GM12878 (cell line): ENCODE data around the gene LHFPL2. TPM values are rescaled to one million over a fixed set of nuclear protein-coding genes. Genes with fewer than 3 reads are reported as not detected.

ENCODE experiments used
- ATAC-seq: fragments of 200-7000 bp; cut with Tn5 transposase; 3 replicates; pipeline ENCODE4 v1.9.1; 2020; ENCODE audit warnings: mild to moderate bottlenecking, moderate library complexity
- BruUV-seq: library from RNA; stranded (reverse); fragments of 400-500 nt; replicated peaks from 2 replicates; lab custom pipeline; 2021; lab: Mats Ljungman, UMichigan
- CTCF ChIA-PET: fragments of 300-600 bp; sonication (Branson Sonifier 250); formaldehyde crosslinking; extraction: SDS; loops from one replicate; lab custom pipeline; 2021; ENCODE audit warnings: inconsistent platforms; lab: Yijun Ruan, JAX
- POLR2A ChIA-PET: fragments of 350-600 bp; formaldehyde crosslinking; extraction: SDS; loops from one replicate; lab custom pipeline; 2021; ENCODE audit warnings: inconsistent platforms; lab: Charles Lee
- RAD21 ChIA-PET: fragments of 300-600 bp; sonication (Branson Sonifier 250); formaldehyde crosslinking; loops from one replicate; lab custom pipeline; 2023; ENCODE audit warnings: antibody characterized with exemption; ENCODE audit not compliant: unreplicated experiment; lab: Charles Lee
- SMC1A ChIA-PET: fragments of 300-600 bp; sonication (Branson Sonifier 250); formaldehyde crosslinking; loops from one replicate; lab custom pipeline; 2023; ENCODE audit not compliant: unreplicated experiment, uncharacterized antibody; lab: Charles Lee
- DNase-seq: peaks from one replicate; pipeline ENCODE4 v3.0.0-alpha.2; 2011; ENCODE audit warnings: low read depth, low spot score
- FAIRE-seq: peaks from 3 replicates; lab custom pipeline; 2011; peaks lifted over from hg19 to GRCh38; lab: Jason Lieb, UNC
- H2AFZ ChIP-seq: 2 replicates; pipeline ENCODE4 v1.6.0; 2011; ENCODE audit warnings: low read depth, low read length, control low read depth; ENCODE audit not compliant: control insufficient read depth
- H3K27ac ChIP-seq: 2 replicates; pipeline ENCODE4 v1.5.1; 2011; ENCODE audit warnings: control low read depth; ENCODE audit not compliant: control insufficient read depth, insufficient read depth
- H3K27me3 ChIP-seq, 2 experiments: replicated peaks in 1 of 2; 2 replicates each; pipeline versions ENCODE4 v1.6.0 to v1.6.1; 2011; ENCODE audit warnings: low read length in 1 of 2; ENCODE audit not compliant: control insufficient read depth in 2 of 2, insufficient read depth in 2 of 2
- H3K36me3 ChIP-seq, 2 experiments: 2 replicates each; pipeline ENCODE4 v1.5.1; 2011; ENCODE audit warnings: low read length in 1 of 2; ENCODE audit not compliant: control insufficient read depth in 2 of 2, insufficient read depth in 2 of 2
- H3K4me1 ChIP-seq: 2 replicates; pipeline ENCODE4 v1.6.1; 2011; ENCODE audit warnings: mild to moderate bottlenecking, low read length, moderate library complexity, mixed read lengths; ENCODE audit not compliant: control insufficient read depth, insufficient read depth
- H3K4me2 ChIP-seq: 2 replicates; pipeline ENCODE4 v1.6.0; 2011; ENCODE audit warnings: control low read depth; ENCODE audit not compliant: control insufficient read depth, insufficient read depth
- H3K4me3 ChIP-seq: fragments of 200-600 bp; sonication (generic); 2 replicates; pipeline ENCODE4 v1.5.1; 2016
- H3K79me2 ChIP-seq: 2 replicates; pipeline ENCODE4 v1.6.0; 2011; ENCODE audit warnings: low read length; ENCODE audit not compliant: control insufficient read depth, insufficient read depth
- H3K9ac ChIP-seq: 2 replicates; pipeline ENCODE4 v1.8.0; 2011; ENCODE audit warnings: low read length, control low read depth, mixed read lengths; ENCODE audit not compliant: control insufficient read depth, insufficient read depth
- H3K9me3 ChIP-seq: replicated peaks from 3 replicates; pipeline ENCODE4 v1.5.1; 2011; ENCODE audit warnings: mild to moderate bottlenecking, low read length; ENCODE audit not compliant: control insufficient read depth, insufficient read depth
- H4K20me1 ChIP-seq: 2 replicates; pipeline ENCODE4 v1.6.0; 2011; ENCODE audit not compliant: control insufficient read depth, insufficient read depth
- CHD4 ChIP-seq: fragments of 200-600 bp; sonication (generic); IDR thresholded peaks from 2 replicates; pipeline ENCODE4 v1.6.1; 2016; ENCODE audit warnings: mild to moderate bottlenecking
- EED ChIP-seq: sonication (generic); IDR thresholded peaks from 2 replicates; pipeline ENCODE4 v1.6.1; 2016; ENCODE audit warnings: antibody characterized with exemption, low read depth
- FOS ChIP-seq: IDR thresholded peaks from 3 replicates; pipeline ENCODE4 v1.6.1; 2011; ENCODE audit warnings: borderline replicate concordance; ENCODE audit not compliant: insufficient read length; ENCODE audit errors: extremely low read depth
- IKZF2 ChIP-seq, 2 experiments: fragments of 450-650 bp; IDR thresholded peaks; 2 replicates each; pipeline ENCODE4 v1.6.1; 2017; ENCODE audit warnings: mild to moderate bottlenecking in 2 of 2, moderate library complexity in 2 of 2
- JUNB ChIP-seq: IDR thresholded peaks from 2 replicates; pipeline ENCODE4 v1.6.1; 2016; ENCODE audit warnings: antibody characterized with exemption, mild to moderate bottlenecking
- JUND ChIP-seq: IDR thresholded peaks from 2 replicates; pipeline ENCODE4 v1.6.1; 2012; ENCODE audit warnings: low read depth, mild to moderate bottlenecking, low read length, improper control_type of control experiment, moderate library complexity
- MTA2 ChIP-seq: fragments of 450-650 bp; IDR thresholded peaks from 2 replicates; pipeline ENCODE4 v1.6.1; 2016; ENCODE audit warnings: low read depth, mild to moderate bottlenecking, moderate library complexity
- MXI1 ChIP-seq: fragments of 150-350 bp; IDR thresholded peaks from 2 replicates; pipeline ENCODE4 v1.6.1; 2011; ENCODE audit warnings: low read depth, mild to moderate bottlenecking, inconsistent platforms, low read length, improper control_type of control experiment
- POLR2A ChIP-seq: IDR thresholded peaks from 2 replicates; pipeline ENCODE4 v1.6.1; 2011; ENCODE audit warnings: low read depth, mild to moderate bottlenecking, low read length
- RFX5 ChIP-seq: IDR thresholded peaks from 2 replicates; pipeline ENCODE4 v1.6.1; 2011; ENCODE audit warnings: low read depth, low read length, improper control_type of control experiment
- RUNX3 ChIP-seq: IDR thresholded peaks from 2 replicates; pipeline ENCODE4 v1.6.1; 2012; ENCODE audit warnings: low read length, inconsistent platforms
- SMAD1 ChIP-seq: fragments of 450-650 bp; IDR thresholded peaks from 2 replicates; pipeline ENCODE4 v1.6.1; 2018; ENCODE audit warnings: mild to moderate bottlenecking, low read depth; ENCODE audit not compliant: partially characterized antibody
- SPI1 ChIP-seq: IDR thresholded peaks from 2 replicates; pipeline ENCODE4 v1.6.1; 2011; ENCODE audit warnings: low read depth, mild to moderate bottlenecking, low read length, moderate library complexity, borderline replicate concordance; ENCODE audit not compliant: insufficient read depth
- SREBF2 ChIP-seq: IDR thresholded peaks from 2 replicates; pipeline ENCODE4 v1.6.1; 2012; ENCODE audit warnings: mild to moderate bottlenecking, low read length
- TARDBP ChIP-seq: IDR thresholded peaks from 2 replicates; pipeline ENCODE4 v1.6.1; 2016; ENCODE audit warnings: borderline replicate concordance
- TBL1XR1 ChIP-seq: IDR thresholded peaks from 2 replicates; pipeline ENCODE4 v1.6.1; 2012; ENCODE audit warnings: low read depth, low read length, improper control_type of control experiment
- WGBS: methylation state at CpG from one replicate; pipeline ENCODE4 v1.1.6; 2016; ENCODE audit warnings: low lambda C conversion rate; ENCODE audit not compliant: insufficient replicate concordance, insufficient coverage; ENCODE audit errors: missing lambda C conversion rate; 5-methylcytosine and 5-hydroxymethylcytosine counted together
- in situ Hi-C: fragments of 300-500 bp; cut with MboI; formaldehyde crosslinking; loops from 9 replicates; pipeline ENCODE4 v1.14.3; 2018; ENCODE audit warnings: mixed read lengths
- intact Hi-C: fragments of 100-400 bp; cut with micrococcal nuclease; formaldehyde crosslinking; loops from one replicate; pipeline ENCODE4 v1.14.2; 2022; ENCODE audit not compliant: unreplicated experiment
- polyA plus RNA-seq, 11 experiments: library from polyadenylated mRNA; depleted of rRNA in 4 of 11; unstranded in 6 of 11; stranded (reverse) in 5 of 11; fragments of >200 nt; fragmentation: Nextera tagmentation in 4 of 11; fragmentation: Illumina TruSeq in 1 of 11; extraction: Ambion mirVana in 4 of 11; extraction: Trizol in 1 of 11; gene quantifications; 1 replicate in 1 of 11; 2 replicates in 10 of 11; pipeline versions ENCODE4 v1.2.1 to v1.2.3, GENCODE V29; 2011 to 2016; ENCODE audit warnings: inconsistent platforms in 2 of 11, missing spikeins in 2 of 11, low read depth in 1 of 11
- total RNA-seq, 4 experiments: library from RNA; depleted of rRNA in 3 of 4; stranded (reverse); fragments of >200 nt in 3 of 4; fragmentation: Illumina TruSeq in 1 of 4; extraction: Trizol in 1 of 4; gene quantifications; 2 replicates each; pipeline versions ENCODE4 v1.2.1 to v1.2.3, GENCODE V29; 2013 to 2021
- TF ChIP-seq, protein P1 (sequence below), 3 experiments: IDR thresholded peaks in 2 of 3; conservative IDR thresholded peaks in 1 of 3; 2 replicates each; pipeline ENCODE4 v1.5.1; 2011; ENCODE audit warnings: low read depth in 3 of 3, low read length in 3 of 3, mild to moderate bottlenecking in 3 of 3, control low read depth in 2 of 3, moderate library complexity in 2 of 3, inconsistent platforms in 1 of 3, mixed read lengths in 1 of 3; ENCODE audit not compliant: control insufficient read depth in 2 of 3, insufficient read depth in 1 of 3; ENCODE audit errors: extremely low read depth in 1 of 3
- TF ChIP-seq, protein P2 (sequence below): fragments of 150-350 bp; IDR thresholded peaks from 2 replicates; pipeline ENCODE4 v1.6.1; 2014; ENCODE audit warnings: mild to moderate bottlenecking, low read depth, low read length

LHFPL2 gene
- total and polyA plus RNA-seq, 10 of the 15 experiments (the other 5 are each of a cell fraction or from before 2014, with no cell fraction given) = 4.1 to 21.8 (median 12.5) TPM

- no peaks in the 10 kb centered on the region for H3K27me3 ChIP-seq
- no peak overlapping the region for H2AFZ ChIP-seq
- ChIA-PET RAD21 (interaction anchor here (1.0 to 1.5 kb wide), 3 partner anchors 68 to 237 kb away, joined by 3 to 5 read pairs (median 3); no protein-coding TSS in a partner anchor), SMC1A (interaction anchor here (0.9 to 1.9 kb wide), 7 partner anchors 11 to 111 kb away, joined by 3 to 6 read pairs (median 4); no protein-coding TSS in a partner anchor), POLR2A (no interaction called here), CTCF (interaction anchor here (1.1 kb wide), 1 partner anchor 178 kb away, joined by 3 read pairs; no protein-coding TSS in a partner anchor)
- no peaks in the 10 kb centered on the region for H3K9me3 ChIP-seq
- no peak for DNase-seq
- intact Hi-C loops = loop anchor here (2.0 to 10.0 kb wide), 3 partner anchors 77 to 325 kb away; no protein-coding TSS in a partner anchor
- H4K20me1 ChIP-seq = no peaks in the 10 kb centered on the region
- 89% methylated on average over 10 of the region's 10 CpGs for WGBS
- BruUV-seq = no TSS peak
- no peak overlapping the region for H3K9ac ChIP-seq
- no peaks in the 10 kb centered on the region for H3K36me3 ChIP-seq
- FAIRE-seq = no peak
- no peak overlapping the region for H3K27ac ChIP-seq
- H3K4me3 ChIP-seq = no peak overlapping the region
- H3K4me2 ChIP-seq = no peak overlapping the region
- peaks cover 12% of the 10 kb centered on the region for H3K4me1 ChIP-seq
- H3K79me2 ChIP-seq = peaks cover 27% of the 10 kb centered on the region
- ATAC-seq = no peak
- in situ Hi-C loops = no loop called here
- no peak for TF ChIP-seq FOS
- TF ChIP-seq CHD4 = no peak
- TF ChIP-seq SMAD1 = no peak
- no peak for TF ChIP-seq MXI1
- TF ChIP-seq, protein P1, sequence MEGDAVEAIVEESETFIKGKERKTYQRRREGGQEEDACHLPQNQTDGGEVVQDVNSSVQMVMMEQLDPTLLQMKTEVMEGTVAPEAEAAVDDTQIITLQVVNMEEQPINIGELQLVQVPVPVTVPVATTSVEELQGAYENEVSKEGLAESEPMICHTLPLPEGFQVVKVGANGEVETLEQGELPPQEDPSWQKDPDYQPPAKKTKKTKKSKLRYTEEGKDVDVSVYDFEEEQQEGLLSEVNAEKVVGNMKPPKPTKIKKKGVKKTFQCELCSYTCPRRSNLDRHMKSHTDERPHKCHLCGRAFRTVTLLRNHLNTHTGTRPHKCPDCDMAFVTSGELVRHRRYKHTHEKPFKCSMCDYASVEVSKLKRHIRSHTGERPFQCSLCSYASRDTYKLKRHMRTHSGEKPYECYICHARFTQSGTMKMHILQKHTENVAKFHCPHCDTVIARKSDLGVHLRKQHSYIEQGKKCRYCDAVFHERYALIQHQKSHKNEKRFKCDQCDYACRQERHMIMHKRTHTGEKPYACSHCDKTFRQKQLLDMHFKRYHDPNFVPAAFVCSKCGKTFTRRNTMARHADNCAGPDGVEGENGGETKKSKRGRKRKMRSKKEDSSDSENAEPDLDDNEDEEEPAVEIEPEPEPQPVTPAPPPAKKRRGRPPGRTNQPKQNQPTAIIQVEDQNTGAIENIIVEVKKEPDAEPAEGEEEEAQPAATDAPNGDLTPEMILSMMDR (IDR thresholded peaks at IDR 0.05 in 2 of 3, conservative IDR thresholded peaks at IDR 0.05 in 1 of 3; ENCODE audit: control insufficient read depth in 2 of 3, extremely low read depth in 1 of 3, insufficient read depth in 1 of 3, low read depth in 3 of 3, low read length in 3 of 3) = no peak
- no peak for TF ChIP-seq POLR2A
- TF ChIP-seq SREBF2 = no peak
- no peak for TF ChIP-seq RFX5
- TF ChIP-seq SPI1 = peak; percentile 32; the same call in 1 of the 2 replicates
- peak; percentile 38 to 66; a peak in 3 of 4 replicates for TF ChIP-seq IKZF2 (IDR thresholded peaks at IDR 0.05)
- TF ChIP-seq MTA2 = peak; percentile 51; the same call in 1 of the 2 replicates
- TF ChIP-seq, protein P2, sequence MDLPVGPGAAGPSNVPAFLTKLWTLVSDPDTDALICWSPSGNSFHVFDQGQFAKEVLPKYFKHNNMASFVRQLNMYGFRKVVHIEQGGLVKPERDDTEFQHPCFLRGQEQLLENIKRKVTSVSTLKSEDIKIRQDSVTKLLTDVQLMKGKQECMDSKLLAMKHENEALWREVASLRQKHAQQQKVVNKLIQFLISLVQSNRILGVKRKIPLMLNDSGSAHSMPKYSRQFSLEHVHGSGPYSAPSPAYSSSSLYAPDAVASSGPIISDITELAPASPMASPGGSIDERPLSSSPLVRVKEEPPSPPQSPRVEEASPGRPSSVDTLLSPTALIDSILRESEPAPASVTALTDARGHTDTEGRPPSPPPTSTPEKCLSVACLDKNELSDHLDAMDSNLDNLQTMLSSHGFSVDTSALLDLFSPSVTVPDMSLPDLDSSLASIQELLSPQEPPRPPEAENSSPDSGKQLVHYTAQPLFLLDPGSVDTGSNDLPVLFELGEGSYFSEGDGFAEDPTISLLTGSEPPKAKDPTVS = no peak
- peak; percentile 53 for TF ChIP-seq JUNB
- TF ChIP-seq TARDBP = no peak
- TF ChIP-seq EED = no peak
- TF ChIP-seq RUNX3 = peak; percentile 76; the same call in 1 of the 2 replicates
- TF ChIP-seq JUND = no peak
- TF ChIP-seq TBL1XR1 = no peak
Observed at GRCh38 chr5:78649861-78650496, 1.4 kb upstream of the LHFPL2 start.
